ENCODE results near the gene UMOD.
"Not testable (repeated sequence)": the region's sequence is repeated elsewhere in the genome, so short reads cannot be mapped to it uniquely, and the experiment has no call there.

The UMOD gene

DNA sequence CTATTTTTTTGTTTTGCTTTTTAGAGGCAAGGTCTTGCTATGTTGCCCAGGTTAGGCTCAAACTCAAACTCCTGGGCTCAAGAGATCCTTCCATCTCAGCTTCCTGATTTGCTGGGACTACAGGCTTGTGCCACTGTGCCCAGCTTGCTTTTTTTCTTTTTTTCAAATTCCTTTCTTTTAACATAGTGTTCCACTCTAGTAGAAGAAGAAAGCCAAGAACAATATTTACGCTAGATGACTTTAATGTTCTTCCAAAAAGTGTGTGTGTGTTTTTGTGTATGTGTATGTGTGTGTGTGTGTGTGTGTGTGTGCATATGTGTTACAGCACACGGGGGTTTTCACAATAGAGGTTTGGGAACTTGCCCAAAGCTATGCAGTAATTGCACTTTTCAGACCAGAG, 10.7 kb upstream of the UMOD start:
- DNase-seq, result no peak

DNA sequence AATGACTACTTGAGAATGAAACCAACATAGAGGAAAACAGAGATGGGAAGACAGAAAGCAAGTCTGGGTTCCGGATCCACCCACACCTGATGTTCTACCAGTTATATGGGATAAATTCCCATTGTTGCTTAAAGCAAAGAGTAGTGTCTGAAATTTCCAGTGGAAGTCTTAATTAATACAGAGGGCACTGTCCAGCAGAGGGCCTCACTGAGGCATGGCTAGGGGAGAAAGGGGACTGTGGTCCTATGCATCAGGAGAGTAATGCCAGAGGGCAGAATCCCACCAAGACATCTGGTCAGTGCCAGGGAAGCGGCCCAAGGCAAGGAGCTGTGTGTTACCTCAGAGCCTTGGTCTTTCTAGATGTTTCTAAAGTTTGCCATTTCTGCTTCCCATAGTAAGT, 7.5 kb upstream of the UMOD start:
- DNase-seq, result no peak

DNA sequence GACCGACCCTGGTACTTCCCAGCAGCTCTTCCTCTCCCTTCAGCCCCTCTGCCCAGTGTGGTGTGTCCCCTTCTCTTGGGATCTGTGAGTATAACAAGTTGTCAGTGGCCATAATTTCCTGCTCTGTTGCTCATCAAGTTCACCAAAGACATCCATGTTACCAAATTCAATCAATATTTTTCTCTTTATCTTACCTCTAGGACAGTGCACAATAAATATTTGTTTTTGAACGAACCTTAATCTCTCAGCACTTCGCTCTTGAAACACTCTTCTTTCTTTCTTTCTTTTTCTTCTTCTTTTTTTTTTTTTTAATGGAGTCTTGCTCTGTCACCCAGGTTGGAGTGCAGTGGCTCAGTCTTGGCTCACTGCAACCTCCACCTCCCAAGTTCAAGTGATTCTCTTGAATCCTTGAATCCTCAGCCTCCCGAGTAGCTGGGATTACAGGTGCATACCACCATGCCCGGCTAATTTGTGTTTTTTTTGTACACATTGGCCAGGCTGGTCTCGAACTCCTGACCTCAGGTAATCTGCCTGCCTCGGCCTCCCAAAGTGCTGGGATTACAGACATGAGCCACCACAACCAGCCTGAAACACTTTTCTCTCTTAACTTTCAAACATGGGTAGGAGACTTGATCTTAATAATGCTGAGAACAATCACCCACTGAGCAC, 2.7 kb upstream of the UMOD start:
- no peak for DNase-seq

DNA sequence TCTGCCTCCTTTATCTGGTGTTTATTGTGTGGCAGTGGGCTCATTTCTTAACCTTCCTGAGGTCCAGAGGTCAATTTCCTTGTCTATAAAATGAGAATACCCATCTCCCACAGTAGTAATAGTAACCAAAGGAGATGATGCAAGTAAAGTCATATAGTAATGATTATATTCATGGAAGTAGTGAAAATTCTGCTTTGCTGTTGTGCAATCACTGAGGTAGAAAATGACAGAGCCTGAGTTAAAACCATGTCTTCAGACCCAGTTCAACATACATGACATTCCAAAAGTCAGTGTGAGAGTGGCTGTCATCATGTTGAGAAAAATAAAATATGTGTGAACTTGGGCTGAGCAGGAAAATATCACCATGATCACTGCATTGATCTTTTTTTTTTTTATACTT, 864 bp upstream of the UMOD start:
- DNase-seq, result no peak

DNA sequence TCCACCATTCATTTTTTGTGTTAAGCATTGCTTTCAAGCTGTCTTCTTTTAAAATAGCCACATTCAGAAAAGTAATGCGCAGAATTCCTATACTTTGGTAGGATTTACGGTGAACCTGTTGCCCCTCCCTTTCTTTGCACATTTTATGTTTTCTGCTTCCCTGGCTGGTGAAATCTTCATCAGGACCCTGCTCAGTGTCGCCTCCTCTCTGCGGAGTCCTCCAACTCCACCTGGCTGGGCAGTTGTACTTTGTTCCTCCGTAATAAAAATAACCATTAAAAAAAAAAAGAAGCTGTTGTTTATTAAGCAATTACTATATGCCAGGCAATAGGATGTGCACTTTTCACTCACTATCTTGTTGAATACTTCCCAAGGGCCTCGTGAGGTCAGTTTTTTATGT, 2.9 kb downstream of the UMOD start:
- DNase-seq, result no peak

DNA sequence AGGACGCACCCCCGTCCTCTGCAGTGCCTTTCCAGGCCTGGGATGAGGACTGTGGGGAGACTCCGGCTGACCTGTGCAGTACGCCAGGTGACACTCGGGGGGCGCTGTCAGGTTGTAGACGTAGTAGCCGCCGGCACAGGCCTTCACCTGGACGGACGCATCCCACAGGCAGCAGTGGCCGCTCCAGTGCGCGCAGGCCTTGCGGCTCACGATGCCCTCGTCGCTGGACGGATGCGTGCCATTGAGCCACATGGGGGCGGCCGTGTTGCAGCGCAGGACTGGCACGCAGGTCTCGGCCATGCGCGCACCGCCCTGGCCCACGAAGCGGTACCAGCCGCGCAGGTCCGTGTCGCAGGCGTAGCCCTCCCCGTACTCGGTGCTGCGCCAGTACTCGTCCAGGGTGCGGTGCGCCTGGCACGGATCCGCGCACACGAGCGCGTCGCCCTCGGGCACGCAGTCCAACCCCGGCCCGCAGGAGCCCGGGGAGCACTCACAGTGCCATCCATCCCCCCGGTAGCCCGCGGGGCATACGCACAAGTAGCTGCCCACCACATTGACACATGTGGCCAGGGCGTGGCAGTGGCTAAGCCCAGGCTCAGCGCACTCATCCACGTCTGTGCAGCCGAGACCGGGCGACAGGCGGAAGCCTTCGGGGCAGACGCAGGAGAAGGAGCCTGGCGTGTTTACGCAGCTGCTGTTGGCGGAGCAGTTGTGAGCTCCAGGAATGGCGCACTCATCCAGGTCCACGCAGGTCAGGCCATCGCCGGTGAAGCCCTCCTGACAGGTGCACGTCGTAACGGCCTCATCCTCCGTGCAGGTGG, 3.9 kb downstream of the UMOD start:
- DNase-seq, result no peak

DNA sequence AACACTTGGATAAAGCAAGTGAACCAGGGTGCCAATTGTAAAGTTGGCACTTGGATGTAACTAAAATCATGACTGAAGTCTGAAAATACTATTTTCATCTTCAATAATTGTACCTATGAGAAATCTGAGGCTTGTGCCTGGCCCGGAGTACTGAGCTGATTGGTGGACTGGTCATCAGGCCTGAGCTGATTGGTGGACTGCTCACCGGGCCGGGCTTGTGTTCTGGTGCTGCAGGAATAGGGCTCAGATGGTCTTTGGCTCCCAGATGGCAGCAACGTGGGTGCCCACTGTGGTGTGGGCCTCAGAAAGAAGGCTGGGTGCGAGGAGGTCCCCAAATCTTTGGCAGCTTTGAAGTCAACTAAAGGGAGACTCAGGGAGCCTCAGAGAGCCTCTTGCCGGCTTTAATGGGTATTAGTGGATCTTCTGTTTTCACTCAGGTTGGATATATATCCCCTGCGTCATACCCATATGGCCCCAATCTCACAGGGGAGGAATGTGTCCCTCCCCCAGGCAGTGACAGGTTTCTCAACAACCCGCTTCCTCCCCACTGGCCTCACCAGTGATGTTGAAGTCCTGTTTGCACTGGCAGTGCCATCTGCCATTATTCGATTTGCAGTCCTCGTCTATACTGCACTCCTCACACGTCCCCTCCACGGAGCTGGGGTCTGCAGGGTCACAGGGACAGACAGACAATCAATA, 4.7 kb downstream of the UMOD start:
- no peak for DNase-seq

DNA sequence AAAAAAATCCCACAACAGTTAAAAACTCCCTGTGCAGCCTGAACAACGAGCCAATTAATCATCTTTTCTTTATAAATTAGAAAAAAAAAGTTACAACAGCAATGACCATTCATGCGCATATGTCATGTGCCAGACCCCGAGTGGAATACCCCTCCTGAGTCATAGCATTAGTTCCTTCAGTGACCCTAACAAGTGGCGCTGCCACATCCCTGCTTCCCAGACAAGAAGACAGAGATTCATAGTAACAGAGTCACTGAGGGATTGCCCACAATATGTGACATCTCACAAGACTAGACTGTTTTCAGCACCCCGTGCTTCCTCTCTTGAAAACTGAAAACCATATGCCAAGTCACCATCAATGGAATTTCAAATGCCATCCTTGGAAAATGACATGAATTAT, 7.9 kb downstream of the UMOD start:
- no peak for DNase-seq

DNA sequence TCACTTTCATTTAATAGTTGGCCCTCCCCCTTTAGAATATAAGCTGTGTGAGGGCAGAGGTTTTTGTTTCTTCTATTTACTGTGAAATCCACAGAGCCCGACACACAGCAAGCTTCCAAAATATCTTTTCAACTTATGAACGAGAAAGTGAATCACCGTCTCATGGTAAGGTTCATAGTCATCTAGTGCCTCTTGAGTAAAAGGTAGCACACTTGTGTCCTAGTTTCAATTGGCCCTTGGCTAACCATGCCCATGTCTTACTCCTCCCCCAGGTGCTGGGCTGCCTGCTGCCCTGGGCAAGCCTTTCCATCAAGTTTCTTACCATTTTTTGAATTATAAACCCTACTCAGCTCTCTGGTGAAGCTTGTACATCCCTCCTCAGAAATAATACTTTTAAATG, 12.8 kb downstream of the UMOD start:
- DNase-seq, result no peak

DNA sequence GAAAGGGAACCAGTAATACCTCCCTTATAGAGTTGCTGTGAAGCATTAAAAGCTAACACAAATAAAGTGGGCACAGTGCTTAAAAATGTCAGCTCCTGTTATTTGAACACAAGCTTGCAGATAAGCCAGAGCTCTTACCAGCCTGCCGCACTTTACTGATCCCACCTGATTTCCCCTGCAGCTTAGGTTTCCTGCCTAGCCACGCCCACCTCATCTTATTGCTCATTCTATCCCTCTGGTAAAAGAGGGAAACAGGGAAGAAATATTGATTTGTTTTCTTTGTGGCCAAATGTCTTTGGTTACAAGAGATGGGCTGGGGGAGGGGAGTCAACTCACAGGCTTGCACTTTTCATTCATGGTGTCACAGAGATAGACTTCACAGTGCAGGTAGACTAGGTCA, 15.6 kb downstream of the UMOD start:
- no peak for DNase-seq

DNA sequence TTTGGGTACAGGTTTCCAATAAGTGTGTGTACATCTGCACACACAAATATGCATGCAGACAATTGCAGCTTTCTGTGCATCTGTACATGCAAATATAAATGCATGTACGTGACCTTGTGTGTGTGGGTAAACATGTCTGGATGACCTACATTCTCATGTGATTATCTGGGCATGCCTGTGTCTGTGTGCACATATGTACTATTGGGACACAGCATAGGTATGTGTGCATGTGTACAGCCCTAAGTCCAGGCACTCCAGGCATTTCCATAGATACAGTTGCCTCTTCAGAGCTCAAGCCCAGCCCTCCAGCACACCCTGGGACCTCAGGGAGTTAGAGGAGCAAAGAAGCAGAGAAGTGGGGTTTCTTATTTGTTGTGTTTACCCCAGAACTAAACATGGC, 18.1 kb downstream of the UMOD start:
- no peak for DNase-seq

DNA sequence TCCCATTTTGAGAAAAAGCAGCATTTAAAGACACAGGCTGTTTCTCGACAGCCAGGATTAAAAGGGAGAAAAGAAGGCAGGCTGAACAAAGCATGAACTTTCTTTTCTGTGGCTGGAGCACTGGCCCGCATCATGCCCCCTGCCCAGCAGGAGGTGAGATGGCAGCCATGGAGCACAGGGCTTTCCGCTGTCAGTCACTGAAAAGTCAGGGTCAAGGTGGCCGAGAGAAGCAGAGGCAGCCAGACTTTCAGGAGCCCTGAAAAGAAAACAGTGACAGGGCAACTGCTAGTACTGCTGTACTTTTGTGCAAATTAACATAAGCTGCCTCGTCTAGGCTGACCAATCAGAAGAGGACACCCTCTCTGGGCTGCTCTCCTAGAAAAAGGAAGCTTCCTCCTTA, 19.4 kb downstream of the UMOD start:
- no peak for DNase-seq

DNA sequence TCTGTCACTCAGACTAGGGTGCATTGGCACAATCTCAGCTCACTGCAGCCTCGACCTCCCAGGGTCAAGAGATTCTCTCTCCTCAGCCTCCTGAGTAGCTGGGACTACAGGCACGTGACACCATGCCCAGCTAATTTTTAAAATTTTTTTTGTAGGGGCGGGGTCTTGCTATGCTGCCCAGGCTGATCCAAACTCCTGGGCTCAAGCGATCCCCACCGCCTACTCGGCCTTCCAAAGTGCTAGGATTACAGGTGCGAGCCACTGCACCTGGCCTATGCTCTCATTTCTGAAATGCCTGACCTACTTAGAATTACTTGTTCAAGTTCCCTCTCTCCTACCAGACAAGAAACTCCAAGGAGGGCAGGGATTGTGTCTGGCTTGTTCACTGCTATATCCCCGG, 20.1 kb downstream of the UMOD start:
- DNase-seq, result no peak

DNA sequence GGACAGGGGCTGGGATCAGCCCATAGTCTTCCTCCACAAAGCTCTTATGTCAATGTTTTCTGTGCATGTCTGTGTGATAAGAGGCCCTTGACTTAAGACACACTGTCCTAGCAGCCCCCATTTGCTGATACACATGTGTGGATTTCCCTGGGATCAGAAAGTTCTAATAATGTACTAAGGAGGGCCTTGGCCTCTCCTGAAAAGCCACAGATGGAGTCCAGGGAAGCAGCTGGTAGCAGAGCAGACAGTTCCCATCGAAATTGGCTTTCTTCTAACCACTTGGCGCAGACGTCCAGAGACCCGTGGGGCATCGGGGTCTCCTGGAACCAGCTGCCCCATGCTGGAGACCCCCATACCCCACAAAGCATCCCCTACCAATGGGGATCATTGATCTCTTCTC, 20.9 kb downstream of the UMOD start:
- DNase-seq, result no peak

DNA sequence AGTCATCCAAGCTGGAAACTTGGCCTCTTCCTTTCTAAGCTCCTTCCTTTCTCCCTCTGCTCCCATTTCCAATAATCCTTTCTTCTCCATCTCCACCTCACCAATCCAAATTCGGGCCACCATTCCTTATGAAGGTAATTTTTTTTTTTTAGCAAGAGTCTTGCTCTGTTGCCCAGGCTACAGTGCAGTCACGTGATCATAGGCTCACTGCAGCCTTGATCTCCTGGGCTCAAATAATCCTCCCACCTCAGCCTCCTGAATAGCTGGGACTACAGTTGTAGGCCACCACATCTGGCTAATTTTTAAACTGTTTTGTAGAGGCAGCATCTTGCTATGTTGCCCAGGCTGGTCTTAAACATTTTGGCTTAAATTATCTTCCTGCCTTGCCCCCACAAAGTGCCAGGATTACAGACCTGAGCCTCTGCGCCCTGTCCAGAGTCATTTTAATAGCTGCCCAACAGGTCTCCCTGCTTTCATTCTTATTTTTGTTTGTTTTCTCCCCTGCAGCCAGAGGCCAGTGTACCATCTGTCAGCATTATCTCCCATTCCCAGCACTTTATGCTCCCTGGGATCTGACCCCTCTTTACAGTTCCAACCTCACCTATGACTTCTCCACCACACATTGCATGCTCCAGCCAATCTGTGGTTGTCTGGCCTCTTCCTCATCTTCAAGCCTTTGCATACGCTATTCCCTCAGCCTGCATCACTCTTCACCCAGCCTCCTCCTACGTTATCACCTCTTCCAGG, 22.9 kb downstream of the UMOD start:
- no peak for DNase-seq

DNA sequence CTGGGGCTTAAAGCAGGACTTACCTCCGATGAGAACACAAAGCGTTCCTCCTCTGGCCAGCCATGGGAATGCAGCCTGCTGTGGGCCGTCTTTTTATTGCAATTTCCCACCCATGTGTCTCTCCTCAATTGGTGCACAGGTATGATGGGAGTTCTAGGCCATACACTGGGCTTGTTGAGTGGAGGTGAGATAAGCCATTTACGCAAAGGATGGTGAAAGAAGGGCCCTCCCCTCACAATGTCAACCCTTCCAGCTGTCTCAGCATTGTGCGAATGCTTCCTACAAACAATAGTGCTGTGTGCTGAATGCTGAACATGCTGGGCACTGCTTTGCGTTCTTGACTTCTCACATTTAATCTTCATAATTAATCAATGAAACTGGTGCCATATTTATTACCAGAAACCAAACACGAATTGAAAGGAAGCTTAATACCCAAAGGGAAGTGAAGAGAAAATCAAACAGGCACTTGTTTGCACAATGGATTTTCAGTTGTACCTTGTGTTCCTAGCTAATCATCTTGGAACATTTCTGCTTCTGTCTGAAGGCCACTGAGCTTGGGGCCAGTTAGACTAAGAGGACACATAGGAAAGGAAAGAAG, 25.0 kb downstream of the UMOD start, which contains the start of gene GP2:
TSS of gene GP2 (minus strand) at position 70 of the 598 bp plus-strand sequence. CDS start 1,082 bp downstream, outside the sequence.
- no peak for DNase-seq

DNA sequence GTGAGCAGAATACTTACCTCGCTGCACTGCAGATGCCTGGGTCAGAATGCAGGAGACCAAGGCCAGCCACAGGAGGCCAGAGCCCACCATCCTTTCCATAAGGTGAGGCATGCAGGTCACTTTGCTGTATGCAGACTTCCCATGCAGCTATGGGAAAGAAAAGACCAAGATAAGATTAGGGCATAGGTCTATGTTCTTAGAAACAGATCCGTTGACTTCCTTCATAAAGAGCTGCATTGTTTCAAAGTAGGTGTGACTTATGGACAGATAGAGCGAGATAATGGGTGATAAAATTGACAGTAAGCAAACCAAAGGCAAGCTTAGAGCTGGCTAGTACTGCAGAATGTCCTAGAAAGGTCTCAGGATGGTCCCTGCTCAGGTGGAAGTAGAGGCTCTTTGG, 26.2 kb downstream of the UMOD start:
- no peak for DNase-seq

DNA sequence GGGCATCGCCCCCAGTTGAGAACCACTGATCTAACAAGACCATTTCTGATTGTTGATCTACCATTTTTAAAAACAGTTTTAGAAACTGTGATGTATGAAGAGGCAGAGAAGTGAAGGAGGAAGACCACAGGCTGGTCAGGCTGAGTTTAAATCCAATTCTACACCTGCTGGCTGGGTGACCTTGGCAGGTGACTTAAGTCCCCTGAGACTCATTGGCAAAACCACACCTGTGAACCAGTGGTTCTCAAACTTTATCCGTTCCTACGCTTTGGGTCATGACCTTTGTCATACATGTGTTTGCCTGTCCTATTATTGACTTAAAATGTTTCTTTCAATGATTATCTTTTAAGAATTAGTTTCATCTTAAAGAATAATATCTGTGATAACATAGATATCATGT, 27.5 kb downstream of the UMOD start:
- no peak for DNase-seq

DNA sequence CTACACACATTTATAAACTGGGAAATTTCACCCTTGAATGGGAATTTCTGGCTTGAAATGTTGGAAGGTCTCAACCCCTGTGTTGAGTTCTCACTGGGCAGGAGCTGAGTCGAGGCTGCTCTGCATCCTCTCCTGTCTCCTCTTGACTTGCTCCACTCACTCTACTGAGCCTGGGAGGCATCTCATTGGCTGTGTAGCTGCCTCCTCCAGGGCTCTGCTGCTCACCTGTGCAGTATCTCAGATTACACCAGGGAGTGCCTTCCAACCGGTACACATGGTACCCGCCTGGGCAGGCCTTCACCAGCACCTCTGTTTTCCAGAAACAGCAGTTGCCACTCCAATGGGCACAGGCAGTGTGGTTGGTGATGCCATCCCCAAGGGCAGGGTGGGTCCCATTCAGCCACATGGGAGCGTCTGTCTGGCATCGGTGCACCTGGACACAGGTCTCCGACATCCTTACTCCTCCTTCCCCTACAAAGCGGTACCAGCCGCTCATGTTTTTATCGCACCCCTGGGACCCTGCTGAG, 28.9 kb downstream of the UMOD start:
- DNase-seq, result no peak

DNA sequence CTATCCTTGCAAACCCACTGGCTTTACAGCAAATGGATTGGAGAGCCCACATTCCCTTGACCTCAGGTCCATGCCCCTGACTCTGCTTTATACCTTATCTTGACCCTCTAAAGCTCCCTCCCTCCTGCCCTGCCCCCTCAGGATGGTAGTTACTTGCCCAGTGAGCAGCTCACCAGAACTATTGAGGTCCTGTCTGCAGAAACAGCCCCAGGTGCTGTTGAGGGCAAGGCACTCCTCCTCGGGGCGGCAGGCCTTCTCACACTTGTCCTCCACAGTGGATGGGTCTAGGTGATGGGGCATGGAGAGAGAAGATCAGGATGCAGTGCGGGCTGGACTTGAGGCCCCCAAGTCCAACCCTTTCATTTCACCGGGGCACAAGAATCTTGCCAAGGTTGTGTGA, 29.8 kb downstream of the UMOD start:
- DNase-seq, result no peak

DNA sequence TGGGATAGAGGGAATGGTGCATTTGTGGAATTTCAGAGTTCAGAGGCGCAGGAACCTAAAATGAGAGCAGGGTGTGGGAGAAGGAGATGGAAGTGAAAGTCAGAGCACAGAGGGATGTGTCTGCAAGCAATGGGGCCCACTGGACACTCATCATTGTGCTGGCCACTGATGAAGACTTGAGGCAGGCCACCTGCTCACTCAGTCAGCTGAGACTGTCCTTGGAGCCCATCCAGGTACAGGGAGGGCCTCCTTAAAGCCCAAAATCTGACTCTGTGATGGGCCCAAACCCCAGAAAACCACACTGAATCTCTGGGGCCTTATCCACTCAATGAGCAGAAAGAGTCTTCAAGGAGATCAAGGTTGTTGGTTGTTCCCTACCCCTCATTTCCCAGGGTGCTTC, 30.8 kb downstream of the UMOD start:
- no peak for DNase-seq

DNA sequence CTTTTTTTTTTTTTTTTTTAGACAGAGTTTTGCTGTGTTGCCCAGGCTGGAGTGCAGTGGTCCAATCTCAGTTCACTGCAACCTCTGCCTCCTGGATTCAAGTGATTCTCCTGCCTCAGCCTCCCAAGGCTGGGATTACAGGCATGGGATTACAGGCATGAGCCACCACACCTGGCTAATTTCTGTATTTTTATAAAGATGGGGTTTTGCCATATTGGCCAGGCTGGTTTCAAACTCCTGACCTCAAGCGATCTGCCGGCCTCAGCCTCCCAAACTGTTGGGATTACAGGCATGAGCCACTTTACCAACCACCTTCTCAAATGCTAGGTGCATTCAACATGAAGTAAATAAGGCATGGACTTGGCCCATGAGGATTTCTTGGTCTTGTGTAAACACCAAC, 31.5 kb downstream of the UMOD start:
- not testable (repeated sequence) for DNase-seq

DNA sequence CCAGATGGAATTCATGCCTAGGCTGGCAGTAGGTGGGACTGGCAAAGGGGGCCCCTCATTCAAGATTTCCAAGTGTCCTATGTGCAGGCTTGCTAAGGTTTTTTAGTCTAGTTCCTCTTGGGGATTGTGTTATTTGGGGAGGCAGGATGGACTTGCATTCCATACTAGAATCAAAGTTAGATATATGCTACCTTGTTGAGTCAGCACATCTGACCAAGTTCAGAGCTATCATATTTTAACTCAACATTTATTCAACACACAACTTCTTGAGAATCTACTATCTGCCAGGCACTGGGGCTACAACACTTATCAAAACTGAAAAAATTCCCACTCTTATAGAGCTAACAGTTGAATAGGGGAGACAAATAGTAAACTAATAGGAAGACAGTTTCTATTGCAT, 31.9 kb downstream of the UMOD start:
- DNase-seq, result no peak
